GM21825 (cell line): ENCODE measurements around the gene BCR.

Source experiments
- ATAC-seq: cut with Tn5 transposase; IDR thresholded peaks from one replicate; pipeline ENCODE4 v1.9.1; 2021; ENCODE audit warnings: mild to moderate bottlenecking, moderate library complexity; ENCODE audit not compliant: unreplicated experiment

BCR gene

GRCh38 chr22:23272834-23273233 is 92.5 kb downstream of the BCR start:
- no peak for ATAC-seq

- ATAC-seq: no peak
Measured at GRCh38 chr22:23273445-23274145, 93.3 kb downstream of the BCR start.

- ATAC-seq: no peak
Measured at GRCh38 chr22:23274146-23274526, 93.8 kb downstream of the BCR start.

- ATAC-seq: no peak
Measured at GRCh38 chr22:23274891-23275694, 94.8 kb downstream of the BCR start.

- ATAC-seq: no peak
Measured at GRCh38 chr22:23275751-23276150, 95.4 kb downstream of the BCR start.

GRCh38 chr22:23276656-23277582 is 96.6 kb downstream of the BCR start:
- no peak for ATAC-seq

- ATAC-seq: no peak
Measured at GRCh38 chr22:23277583-23278295, 97.4 kb downstream of the BCR start.

- ATAC-seq: no peak
Measured at GRCh38 chr22:23278883-23279675, 98.8 kb downstream of the BCR start.

- no peak for ATAC-seq
Measured at GRCh38 chr22:23279781-23280180, 99.5 kb downstream of the BCR start.

- ATAC-seq: no peak
Measured at GRCh38 chr22:23280356-23281052, 100.2 kb downstream of the BCR start.

GRCh38 chr22:23281053-23281405 is 100.7 kb downstream of the BCR start:
- ATAC-seq: no peak

GRCh38 chr22:23281406-23282088 is 101.2 kb downstream of the BCR start:
- no peak for ATAC-seq

GRCh38 chr22:23282089-23282501 is 101.8 kb downstream of the BCR start:
- no peak for ATAC-seq

GRCh38 chr22:23282516-23282915 is 102.2 kb downstream of the BCR start:
- ATAC-seq: no peak

GRCh38 chr22:23282986-23283385 is 102.7 kb downstream of the BCR start:
- no peak for ATAC-seq

- no peak for ATAC-seq
Measured at GRCh38 chr22:23283591-23284503, 103.5 kb downstream of the BCR start.

GRCh38 chr22:23284504-23285033 is 104.3 kb downstream of the BCR start:
- ATAC-seq: no peak
